GM21390 (cell line): ENCODE results near the gene PPAT.
"Not testable (repeated sequence)": the region's sequence is repeated elsewhere in the genome, so short reads cannot be mapped to it uniquely, and the experiment has no call there.

ENCODE experiments used
- ATAC-seq: cut with Tn5 transposase; IDR thresholded peaks from one replicate; pipeline ENCODE4 v1.9.1; 2021; ENCODE audit not compliant: unreplicated experiment

PPAT gene

DNA sequence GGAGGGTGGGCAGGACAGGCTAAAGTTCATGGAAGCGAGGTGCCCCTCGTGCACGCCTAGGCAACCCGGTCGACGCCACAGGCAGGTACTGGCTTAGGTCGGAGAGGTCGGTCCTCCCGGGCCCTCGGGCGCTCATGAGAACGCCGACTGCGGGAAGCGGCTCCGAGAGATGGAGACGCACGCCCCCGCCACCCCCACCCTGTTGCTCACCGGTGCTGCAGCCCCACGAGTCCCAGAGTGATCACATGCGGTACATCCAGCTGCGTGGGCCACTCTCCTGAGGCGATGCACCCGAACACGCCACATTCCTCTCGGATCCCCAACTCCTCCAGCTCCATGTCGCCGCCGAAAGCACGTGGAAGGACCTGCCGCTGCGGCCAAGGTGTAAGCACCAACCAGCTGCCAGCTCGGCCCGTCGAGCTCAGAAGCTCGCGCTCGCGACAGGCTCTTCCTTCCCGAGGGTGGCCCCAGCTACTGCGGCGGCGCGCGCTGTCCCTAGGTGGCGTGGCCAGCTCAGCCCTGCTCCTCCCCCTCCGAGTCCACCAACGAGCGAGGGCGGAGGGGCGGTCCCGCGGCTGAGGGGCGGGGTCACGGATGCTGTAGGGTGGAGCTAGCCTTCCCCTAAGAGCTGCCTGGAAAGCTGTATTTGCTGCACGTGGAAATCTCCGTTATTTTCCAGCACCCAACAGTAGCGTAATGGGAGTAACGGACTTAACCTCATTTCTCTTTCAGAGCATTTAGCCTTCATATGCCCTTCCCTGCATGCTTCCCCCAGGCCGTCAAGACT is at the start of gene PPAT:
TSS of gene PPAT (minus strand) at position 476 of the 787 bp plus-strand sequence. CDS start at position 338, 138 bp downstream.
- peak; percentile 76 for ATAC-seq

DNA sequence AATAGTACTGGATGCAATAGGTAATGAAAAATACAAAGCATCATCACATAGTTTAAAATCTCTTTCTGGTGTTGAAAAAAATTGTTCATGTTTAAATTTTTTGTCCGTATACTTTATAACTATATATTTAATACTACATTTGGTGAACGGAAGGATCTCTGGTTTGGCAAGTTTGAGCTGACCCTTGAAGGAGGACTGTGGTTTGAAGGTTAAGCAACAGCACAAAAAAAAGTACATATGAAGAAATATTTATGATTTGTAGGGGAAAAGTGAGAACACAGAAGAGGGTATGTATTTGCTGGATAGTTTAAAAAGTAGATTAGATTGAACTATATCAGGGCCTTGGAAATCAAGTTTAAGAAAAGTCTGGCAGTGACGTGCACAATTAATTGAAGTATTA is 45.3 kb upstream of the PPAT start:
- ATAC-seq = no peak

DNA sequence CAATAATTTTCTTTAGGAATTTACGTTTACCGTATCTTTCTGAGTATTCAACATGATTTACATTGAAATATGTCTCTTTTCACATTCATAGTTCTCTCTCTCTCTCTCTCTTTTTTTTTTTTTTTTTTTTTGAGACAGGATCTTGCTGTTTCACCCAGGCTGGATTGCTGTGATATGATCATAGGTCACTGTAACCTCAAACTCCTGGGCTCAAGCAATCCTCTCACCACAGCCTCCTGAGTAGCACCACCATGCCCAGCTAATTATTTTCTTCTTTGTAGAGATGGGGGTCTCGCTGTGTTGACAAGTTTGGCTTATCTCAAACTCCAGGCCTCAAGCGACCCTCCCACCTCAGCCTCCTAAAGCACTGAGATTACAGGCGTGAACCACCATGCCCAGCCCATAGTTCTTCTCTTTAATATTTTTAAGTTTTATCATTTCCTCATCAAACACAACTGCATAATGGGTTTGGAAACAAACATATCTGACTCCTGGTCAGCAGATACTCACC is 41.8 kb upstream of the PPAT start:
- no peak for ATAC-seq

- peak; percentile 94 for ATAC-seq
Measured at GRCh38 chr4:56475917-56476316, 40.5 kb upstream of the PPAT start.

DNA sequence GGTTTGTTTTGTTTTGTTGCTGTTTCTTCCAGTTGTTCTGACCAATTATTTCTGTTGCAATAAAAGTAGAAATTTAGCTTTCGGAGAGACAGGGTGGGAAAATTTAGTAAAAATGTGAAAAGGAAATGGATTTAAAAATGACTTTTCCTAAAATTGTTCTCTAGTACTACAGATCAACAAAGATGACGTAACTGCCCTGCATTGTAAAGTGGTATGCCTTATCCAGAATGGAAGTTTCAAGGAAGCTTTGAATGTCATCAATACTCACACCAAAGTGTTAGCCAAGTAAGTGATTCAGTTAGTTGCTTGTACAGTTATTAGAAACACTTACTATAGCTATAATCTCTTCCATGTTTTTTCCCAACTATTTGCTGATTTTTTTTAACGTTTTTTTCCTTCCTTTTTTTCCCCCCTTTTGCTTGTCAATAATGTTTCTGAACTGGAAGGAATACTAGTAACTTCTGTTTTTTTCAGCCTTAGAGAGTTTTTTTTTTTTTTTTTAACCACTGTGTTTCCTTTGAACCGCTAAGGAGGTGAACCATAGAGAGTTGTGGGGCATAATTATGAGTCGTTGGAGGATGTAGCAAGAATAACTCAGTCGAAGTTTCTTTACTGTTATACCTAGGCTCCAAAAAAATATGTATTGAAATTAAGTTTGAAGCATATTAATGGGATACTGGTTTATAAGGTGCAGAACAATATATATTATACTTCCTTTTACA is 34.2 kb upstream of the PPAT start:
- ATAC-seq = no peak

DNA sequence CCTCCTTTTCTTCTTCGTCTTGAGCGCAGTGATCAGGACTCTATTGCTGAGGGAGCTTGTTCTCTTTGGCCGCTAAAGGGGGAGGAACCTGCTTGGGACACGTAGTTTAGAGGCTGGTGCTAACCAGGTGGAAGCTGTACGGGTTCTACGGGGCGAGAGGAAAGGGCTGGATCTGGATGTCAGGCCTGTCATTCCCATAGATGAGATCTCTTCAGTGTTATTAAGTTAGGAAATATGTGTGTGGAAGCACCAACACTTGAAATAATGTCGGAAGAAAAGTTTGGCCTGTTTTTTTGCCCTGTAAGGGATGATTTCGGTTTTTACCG is 32.6 kb upstream of the PPAT start:
- ATAC-seq = peak; percentile 47

DNA sequence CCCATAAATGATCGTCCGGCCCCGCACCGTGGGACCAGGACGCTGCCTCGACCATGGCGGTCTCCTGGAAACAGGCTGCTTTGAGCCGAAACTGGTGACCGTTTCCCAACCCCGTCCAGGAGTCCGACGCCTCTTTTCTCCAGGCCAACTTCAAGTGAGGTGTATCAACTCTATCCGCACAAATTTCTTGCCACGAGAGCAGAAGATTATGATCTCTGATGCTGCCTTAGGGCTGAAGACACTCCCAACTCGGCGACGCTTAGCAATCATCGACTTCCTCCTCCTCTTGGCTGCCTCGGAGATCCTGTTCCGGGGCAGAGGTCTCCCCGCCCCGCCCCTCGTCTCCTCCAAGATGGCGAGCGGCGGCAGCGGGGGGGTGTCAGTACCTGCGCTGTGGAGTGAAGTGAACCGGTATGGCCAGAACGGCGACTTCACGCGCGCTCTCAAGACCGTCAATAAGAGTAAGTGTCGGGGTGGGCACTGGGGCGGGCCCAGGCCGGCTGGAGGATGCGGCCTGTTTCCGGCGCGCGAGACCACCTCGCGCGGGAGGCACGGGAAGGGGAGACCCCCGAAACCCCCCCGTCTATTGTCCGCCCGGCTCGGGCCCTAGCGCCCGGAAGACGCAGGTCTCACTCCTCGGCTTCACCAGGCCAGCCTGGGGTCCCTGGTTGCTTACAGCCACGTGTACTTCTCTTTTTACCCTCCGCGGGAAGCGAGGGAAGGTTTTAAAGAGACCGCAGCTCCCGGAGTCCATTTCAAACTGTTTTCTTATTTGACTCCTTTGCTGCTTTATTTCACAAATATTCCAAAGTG is 32.1 kb upstream of the PPAT start, which contains the start of gene SRP72:
TSS of gene SRP72 (plus strand) at position 334 of the 813 bp plus-strand sequence. CDS start at position 353, 19 bp downstream.
- ATAC-seq = peak; percentile 92

DNA sequence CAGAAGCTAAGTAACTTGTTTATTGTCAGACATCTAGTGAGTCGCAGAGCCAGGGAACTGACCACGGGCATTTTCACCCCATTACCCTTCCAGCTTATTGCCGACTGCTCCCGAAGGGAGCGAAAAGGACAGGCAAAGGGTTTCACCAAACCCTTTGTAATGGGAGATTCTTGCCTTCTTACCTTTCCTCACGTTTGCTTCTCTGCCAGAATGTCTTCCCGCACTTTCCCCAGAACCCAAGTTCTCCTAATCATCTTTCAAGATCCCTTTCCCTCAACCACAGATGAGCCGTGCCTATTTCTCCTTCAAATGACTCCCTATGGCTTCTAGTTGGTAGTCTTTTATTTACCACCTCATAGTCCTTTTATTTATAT is 31.5 kb upstream of the PPAT start:
- ATAC-seq = no peak

GRCh38 chr4:56466296-56466761 is 30.9 kb upstream of the PPAT start:
- not testable (repeated sequence) for ATAC-seq

DNA sequence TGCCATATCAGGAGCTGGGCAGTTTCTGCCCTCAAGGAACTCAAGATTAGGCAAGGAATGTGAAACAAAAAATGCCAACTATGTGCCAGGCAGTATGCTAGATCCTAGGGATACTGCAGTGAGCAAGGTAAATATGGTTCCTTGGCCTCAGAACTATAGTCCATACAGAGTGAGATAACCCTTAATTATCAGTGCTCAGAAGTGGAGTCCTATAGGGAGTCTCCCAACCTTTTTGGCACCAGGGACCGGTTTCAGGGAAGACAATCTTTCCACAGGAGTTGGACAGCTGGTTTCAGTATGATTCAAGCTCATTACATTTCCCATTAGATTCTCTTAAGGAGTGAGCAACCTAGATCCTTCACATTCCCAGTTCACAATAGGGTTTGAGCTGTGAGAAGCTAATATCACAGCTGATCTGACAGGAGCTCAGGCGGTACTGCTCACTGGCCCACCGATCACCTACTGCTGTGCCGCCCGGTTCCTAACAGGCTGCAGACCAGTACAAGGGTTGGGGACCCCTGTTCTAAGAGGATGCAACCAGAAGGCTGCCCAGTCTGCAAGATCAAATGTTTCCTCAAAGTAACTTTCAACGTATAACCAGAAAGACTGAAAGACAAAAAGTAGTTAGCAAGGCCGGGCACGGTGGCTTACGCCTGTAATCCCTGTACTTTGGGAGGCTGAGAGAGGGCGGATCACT is 30.3 kb upstream of the PPAT start:
- no peak for ATAC-seq

DNA sequence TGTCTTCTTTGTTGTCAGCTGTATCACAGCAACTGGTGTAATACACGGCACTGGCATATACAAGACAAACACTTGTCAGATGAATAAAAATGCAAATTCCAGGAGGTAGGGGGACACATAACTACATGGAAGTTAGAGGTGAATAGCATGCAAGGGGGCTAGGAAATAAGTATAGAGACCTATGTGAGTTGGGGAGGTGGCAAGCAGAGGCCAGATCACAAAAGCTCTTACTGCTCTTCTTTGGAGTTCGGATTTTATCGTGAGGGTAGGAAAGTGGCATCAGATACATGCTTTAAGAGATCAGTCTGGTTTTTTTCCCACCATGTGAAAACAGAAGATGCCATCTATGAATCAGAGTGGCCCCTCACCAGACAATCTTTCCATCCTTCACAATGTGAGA is 29.2 kb upstream of the PPAT start:
- ATAC-seq = no peak

- ATAC-seq = no peak
Measured at GRCh38 chr4:56463711-56464110, 28.3 kb upstream of the PPAT start.

GRCh38 chr4:56462157-56462556 is 26.7 kb upstream of the PPAT start:
- no peak for ATAC-seq

- ATAC-seq = no peak
Measured at GRCh38 chr4:56460085-56460484, 24.7 kb upstream of the PPAT start.

GRCh38 chr4:56450342-56450741 is 14.9 kb upstream of the PPAT start:
- peak; percentile 61 for ATAC-seq

- not testable (repeated sequence) for ATAC-seq
Measured at GRCh38 chr4:56449475-56449874, 14.1 kb upstream of the PPAT start.

- ATAC-seq = no peak
Measured at GRCh38 chr4:56448301-56448700, 12.9 kb upstream of the PPAT start.

- no peak for ATAC-seq
Measured at GRCh38 chr4:56445699-56446098, 10.3 kb upstream of the PPAT start.

- no peak for ATAC-seq
Measured at GRCh38 chr4:56444719-56445118, 9.3 kb upstream of the PPAT start.

GRCh38 chr4:56440983-56441382 is 5.6 kb upstream of the PPAT start:
- ATAC-seq = no peak

DNA sequence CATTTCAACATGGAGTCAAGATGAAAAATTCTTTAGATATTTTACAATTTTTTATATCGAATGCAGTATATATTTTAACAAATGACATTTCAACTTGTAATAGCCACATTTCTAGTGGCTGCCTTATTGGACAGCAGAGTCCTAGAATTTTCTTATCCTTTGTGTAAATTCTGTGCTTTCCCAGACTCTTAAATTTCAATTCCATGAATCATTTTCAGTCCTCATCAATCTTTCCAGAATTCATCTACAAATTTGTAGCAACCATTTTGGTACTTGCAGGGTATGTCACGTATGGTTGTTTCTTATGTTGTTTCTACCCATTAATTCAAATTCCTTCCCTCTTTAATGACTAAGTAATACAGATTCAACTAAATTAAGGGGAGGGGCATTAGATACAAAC is 3.4 kb upstream of the PPAT start:
- no peak for ATAC-seq
